Brain microvascular endothelial cell (primary cell): ENCODE results near the gene GRB2.

Experiments used
- DNase-seq: peaks from one replicate; pipeline ENCODE4 v3.0.0-alpha.2; 2020
- H3K27ac ChIP-seq: fragments of 250-450 bp; sonication (Bioruptor Pico); 2 replicates; pipeline ENCODE4 v1.5.1; 2020; ENCODE audit warnings: mild to moderate bottlenecking, moderate library complexity
- H3K27me3 ChIP-seq: fragments of 250-450 bp; sonication (Bioruptor Pico); replicated peaks from 2 replicates; pipeline ENCODE4 v1.5.1; 2020; ENCODE audit warnings: mild to moderate bottlenecking
- H3K36me3 ChIP-seq: fragments of 250-450 bp; sonication (Bioruptor Pico); replicated peaks from 2 replicates; pipeline ENCODE4 v1.5.1; 2020; ENCODE audit warnings: mild to moderate bottlenecking
- H3K4me3 ChIP-seq: 2 replicates; pipeline ENCODE4 v1.5.1; 2011; ENCODE audit warnings: low read depth, mild to moderate bottlenecking, control low read depth, low read length, moderate library complexity
- in situ Hi-C: cut with HindIII; loops from 2 replicates; pipeline ENCODE4 v1.10.0; 2017; ENCODE audit warnings: low sequenced_read_pairs, low pct_ligation_motif_present
- TF ChIP-seq, protein P1 (sequence below): IDR thresholded peaks from 2 replicates; pipeline ENCODE4 v1.5.1; 2011; ENCODE audit warnings: low read depth, mild to moderate bottlenecking, moderate library complexity, low read length, control low read depth, inconsistent platforms; ENCODE audit errors: missing control alignments

Gene GRB2

GRCh38 chr17:75315541-75316243 is 89.8 kb downstream of the GRB2 start:
- Histone ChIP-seq H3K4me3 (no peak overlapping the region), H3K36me3 (peaks cover 5% of the 10 kb centered on the region), H3K27ac (no peak overlapping the region), H3K27me3 (no peaks in the 10 kb centered on the region)
- no peak for DNase-seq
- TF ChIP-seq, protein P1, sequence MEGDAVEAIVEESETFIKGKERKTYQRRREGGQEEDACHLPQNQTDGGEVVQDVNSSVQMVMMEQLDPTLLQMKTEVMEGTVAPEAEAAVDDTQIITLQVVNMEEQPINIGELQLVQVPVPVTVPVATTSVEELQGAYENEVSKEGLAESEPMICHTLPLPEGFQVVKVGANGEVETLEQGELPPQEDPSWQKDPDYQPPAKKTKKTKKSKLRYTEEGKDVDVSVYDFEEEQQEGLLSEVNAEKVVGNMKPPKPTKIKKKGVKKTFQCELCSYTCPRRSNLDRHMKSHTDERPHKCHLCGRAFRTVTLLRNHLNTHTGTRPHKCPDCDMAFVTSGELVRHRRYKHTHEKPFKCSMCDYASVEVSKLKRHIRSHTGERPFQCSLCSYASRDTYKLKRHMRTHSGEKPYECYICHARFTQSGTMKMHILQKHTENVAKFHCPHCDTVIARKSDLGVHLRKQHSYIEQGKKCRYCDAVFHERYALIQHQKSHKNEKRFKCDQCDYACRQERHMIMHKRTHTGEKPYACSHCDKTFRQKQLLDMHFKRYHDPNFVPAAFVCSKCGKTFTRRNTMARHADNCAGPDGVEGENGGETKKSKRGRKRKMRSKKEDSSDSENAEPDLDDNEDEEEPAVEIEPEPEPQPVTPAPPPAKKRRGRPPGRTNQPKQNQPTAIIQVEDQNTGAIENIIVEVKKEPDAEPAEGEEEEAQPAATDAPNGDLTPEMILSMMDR: no peak
- in situ Hi-C loops: no loop called here

- Histone ChIP-seq H3K27me3 (no peaks in the 10 kb centered on the region), H3K36me3 (peaks cover 5% of the 10 kb centered on the region), H3K27ac (no peak overlapping the region), H3K4me3 (no peak overlapping the region)
- DNase-seq: no peak
- in situ Hi-C loops: no loop called here
- TF ChIP-seq, protein P1: no peak
These were observed 91.4 kb downstream of the GRB2 start for GRCh38 chr17:75313941-75314551.

DNA sequence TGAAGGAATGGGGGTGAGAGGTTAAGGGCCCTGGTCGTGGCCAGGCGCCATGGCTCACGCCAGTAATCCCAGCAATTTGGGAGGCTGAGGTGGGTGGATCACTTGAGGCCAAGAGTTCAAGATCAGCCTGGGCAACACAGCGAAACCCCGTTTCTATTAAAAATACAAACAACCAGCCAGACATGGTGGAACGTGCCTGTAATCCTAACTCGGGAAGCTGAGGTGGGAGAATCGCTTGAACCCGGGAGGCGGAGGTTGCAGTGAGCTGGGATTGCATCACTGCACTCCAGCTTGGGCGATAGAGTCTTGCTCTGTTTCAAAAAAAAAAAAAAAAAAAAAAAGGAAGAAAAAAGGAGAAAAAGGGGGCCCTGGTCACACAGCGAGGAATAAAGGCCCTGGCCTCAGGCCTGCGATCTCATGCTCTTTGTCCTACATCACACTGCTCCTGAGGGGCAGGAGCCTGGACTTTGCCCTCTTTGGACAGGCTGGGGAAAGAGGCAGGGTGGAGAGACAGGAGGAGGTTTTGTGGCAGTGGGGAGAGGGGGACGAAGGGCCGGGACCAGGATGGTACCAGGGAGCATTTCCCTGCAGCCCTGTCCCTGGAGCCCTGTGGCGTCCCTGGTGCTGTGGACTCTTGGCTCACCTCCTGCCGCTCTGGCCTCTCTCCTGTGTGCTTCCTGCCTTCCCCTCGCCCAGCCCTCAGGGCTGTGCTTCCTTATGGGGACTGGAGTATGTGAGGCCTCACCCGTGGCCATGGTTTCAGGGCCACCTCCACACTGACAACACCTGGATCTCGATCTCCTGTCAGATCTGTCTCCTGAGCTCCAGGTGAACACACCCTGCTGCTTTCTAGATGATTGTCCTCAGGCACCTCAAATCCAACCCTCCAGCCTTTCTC is 96.5 kb downstream of the GRB2 start:
- in situ Hi-C loops: no loop called here
- Histone ChIP-seq H3K27me3 (no peaks in the 10 kb centered on the region), H3K4me3 (no peak overlapping the region), H3K27ac (no peak overlapping the region), H3K36me3 (no peaks in the 10 kb centered on the region)
- no peak for DNase-seq
- TF ChIP-seq, protein P1: no peak

DNA sequence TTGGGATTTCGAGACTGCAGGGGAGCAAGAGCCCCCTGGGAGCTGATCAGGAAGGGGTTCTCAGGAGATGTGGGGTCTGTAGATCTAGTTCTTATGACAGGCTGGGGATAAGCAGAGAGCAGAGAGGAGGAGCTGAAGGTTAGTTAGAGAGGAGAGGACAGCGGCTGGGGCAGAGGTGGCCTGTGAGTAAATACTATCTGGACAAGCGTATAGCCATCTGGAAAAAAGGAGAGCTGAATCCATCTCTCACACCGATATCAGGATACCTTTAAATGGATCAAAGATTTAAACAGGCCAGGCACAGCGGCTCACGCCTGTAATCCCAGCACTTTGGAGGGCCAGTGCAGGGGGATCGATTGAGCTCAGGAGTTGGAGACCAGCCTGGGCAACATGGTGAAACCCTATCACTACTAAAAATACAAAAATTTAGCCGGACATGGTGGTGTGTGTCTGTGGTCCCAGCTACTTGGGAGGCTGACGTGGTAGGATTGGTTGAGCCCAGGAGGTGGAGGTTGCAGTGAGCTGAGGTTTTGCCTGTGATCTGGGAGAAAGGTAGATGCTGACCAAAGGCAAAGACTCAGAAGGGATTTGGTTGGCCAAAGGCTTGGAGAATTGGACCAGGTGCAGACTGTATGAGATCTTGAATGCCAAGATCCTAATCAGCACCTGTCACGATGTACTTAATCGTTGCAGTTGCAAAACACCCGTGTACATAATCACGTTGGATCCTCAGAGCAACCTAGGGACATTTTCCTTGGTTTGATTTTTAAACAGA is 97.3 kb downstream of the GRB2 start:
- H3K27me3 ChIP-seq: no peaks in the 10 kb centered on the region
- H3K36me3 ChIP-seq: no peaks in the 10 kb centered on the region
- no peak overlapping the region for H3K27ac ChIP-seq
- H3K4me3 ChIP-seq: no peak overlapping the region
- no peak for DNase-seq
- TF ChIP-seq, protein P1: no peak
- in situ Hi-C loops: no loop called here

DNA sequence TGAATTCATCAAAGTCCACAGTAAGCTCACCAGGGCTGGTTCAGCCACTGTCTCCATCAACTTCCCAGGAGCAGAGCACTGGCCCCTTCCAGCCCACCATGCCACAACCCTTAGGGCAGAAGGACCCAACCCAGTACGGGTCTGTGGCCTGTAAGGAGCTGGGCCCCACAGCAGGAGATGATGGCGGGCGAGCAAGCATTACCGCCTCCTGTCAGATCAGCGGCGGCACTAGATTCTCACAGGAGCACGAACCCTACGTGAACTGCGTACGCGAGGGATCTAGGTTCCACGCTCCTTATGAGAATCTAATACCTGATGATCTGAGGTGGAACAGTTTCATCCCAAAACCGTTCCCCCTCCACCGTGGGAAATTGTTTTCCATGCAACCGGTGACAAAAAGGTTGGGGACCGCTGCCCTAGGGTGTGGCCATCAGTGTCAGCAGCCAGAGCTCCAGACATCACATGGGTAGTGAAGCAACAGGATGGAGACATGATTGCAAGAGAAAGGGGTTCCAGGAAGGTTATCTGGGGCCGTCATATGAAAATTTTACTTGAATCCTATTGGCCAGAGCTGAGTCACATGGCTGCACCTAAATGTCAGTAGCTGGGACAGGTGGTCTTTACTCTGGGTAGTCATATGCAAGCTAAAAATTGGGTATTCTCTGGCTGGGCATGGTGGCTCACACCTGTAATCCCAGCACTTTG is 103.8 kb downstream of the GRB2 start:
- in situ Hi-C loops: no loop called here
- H3K27ac ChIP-seq: no peak overlapping the region
- no peaks in the 10 kb centered on the region for H3K27me3 ChIP-seq
- no peak for DNase-seq
- H3K4me3 ChIP-seq: no peak overlapping the region
- H3K36me3 ChIP-seq: no peaks in the 10 kb centered on the region
- TF ChIP-seq, protein P1: no peak
